Fibroblast of villous mesenchyme (primary cell): ENCODE results near the gene CDO1. TPM values are rescaled to one million over a fixed set of nuclear protein-coding genes. Genes with fewer than 3 reads are reported as not detected.

Experiments used
- DNase-seq: peaks from one replicate; pipeline ENCODE4 v3.0.0-alpha.2; 2010; ENCODE audit warnings: low read depth
- H3K4me3 ChIP-seq: 2 replicates; pipeline ENCODE4 v1.5.1; 2011; ENCODE audit warnings: low read depth, mild to moderate bottlenecking, low read length
- total RNA-seq: library from RNA; depleted of rRNA; stranded (reverse); fragments of >200 nt; gene quantifications from 2 replicates; pipeline ENCODE4 v1.2.3, GENCODE V29; 2012
- TF ChIP-seq, protein P1 (sequence below): IDR thresholded peaks from 2 replicates; pipeline ENCODE4 v1.5.1; 2012; ENCODE audit warnings: low read depth, mild to moderate bottlenecking, low read length; ENCODE audit not compliant: insufficient read depth

The CDO1 gene
- total RNA-seq, 1 donor, result 2.6 TPM

- H3K4me3 ChIP-seq, result no peak overlapping the region
- no peak for DNase-seq
- TF ChIP-seq, protein P1, sequence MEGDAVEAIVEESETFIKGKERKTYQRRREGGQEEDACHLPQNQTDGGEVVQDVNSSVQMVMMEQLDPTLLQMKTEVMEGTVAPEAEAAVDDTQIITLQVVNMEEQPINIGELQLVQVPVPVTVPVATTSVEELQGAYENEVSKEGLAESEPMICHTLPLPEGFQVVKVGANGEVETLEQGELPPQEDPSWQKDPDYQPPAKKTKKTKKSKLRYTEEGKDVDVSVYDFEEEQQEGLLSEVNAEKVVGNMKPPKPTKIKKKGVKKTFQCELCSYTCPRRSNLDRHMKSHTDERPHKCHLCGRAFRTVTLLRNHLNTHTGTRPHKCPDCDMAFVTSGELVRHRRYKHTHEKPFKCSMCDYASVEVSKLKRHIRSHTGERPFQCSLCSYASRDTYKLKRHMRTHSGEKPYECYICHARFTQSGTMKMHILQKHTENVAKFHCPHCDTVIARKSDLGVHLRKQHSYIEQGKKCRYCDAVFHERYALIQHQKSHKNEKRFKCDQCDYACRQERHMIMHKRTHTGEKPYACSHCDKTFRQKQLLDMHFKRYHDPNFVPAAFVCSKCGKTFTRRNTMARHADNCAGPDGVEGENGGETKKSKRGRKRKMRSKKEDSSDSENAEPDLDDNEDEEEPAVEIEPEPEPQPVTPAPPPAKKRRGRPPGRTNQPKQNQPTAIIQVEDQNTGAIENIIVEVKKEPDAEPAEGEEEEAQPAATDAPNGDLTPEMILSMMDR, result no peak
Observed at GRCh38 chr5:115795700-115796099, 20.8 kb downstream of the CDO1 start.

- TF ChIP-seq, protein P1, result no peak
- no peak for DNase-seq
- no peak overlapping the region for H3K4me3 ChIP-seq
Observed at GRCh38 chr5:115788440-115788839, 28.0 kb downstream of the CDO1 start.

GRCh38 chr5:115787426-115787825 is 29.0 kb downstream of the CDO1 start:
- no peak overlapping the region for H3K4me3 ChIP-seq
- TF ChIP-seq, protein P1, result no peak
- no peak for DNase-seq

- no peak for DNase-seq
- TF ChIP-seq, protein P1, result no peak
- H3K4me3 ChIP-seq, result no peak overlapping the region
Observed at GRCh38 chr5:115785381-115786065, 30.9 kb downstream of the CDO1 start.

- DNase-seq, result peak; percentile 11
- TF ChIP-seq, protein P1, result no peak
- H3K4me3 ChIP-seq, result no peak overlapping the region
Observed at GRCh38 chr5:115778417-115778816, 38.0 kb downstream of the CDO1 start.

GRCh38 chr5:115776989-115777388 is 39.5 kb downstream of the CDO1 start:
- no peak for DNase-seq
- TF ChIP-seq, protein P1, result no peak

GRCh38 chr5:115775999-115776398 is 40.5 kb downstream of the CDO1 start:
- TF ChIP-seq, protein P1, result no peak
- no peak overlapping the region for H3K4me3 ChIP-seq
- DNase-seq, result no peak

More at GRCh38 chr5:115776989-115777388, 39.5 kb downstream of the CDO1 start:
- no peak overlapping the region for H3K4me3 ChIP-seq
